WTC11 (cell line): ENCODE data around the gene PGP. TPM values are rescaled to one million over a fixed set of nuclear protein-coding genes. Genes with fewer than 3 reads are reported as not detected.

Experiments
- ATAC-seq: fragments of 200-7000 bp; cut with Tn5 transposase; 2 replicates; pipeline ENCODE4 v1.10.0; 2021; ENCODE audit warnings: mild to moderate bottlenecking, moderate library complexity
- CTCF ChIA-PET: fragments of 300-600 bp; sonication (Branson Sonifier 250); formaldehyde crosslinking; loops from one replicate; lab custom pipeline; 2021; ENCODE audit warnings: antibody characterized with exemption; lab: Charles Lee
- POLR2A ChIA-PET: fragments of 350-600 bp; sonication (Branson Sonifier 250); formaldehyde crosslinking; loops from one replicate; lab custom pipeline; 2021; ENCODE audit warnings: antibody characterized with exemption; lab: Charles Lee
- DNase-seq: peaks from one replicate; pipeline ENCODE4 v3.0.0; 2021; ENCODE audit warnings: low spot score
- H3K27ac Mint-ChIP-seq: 2 replicates; pipeline ENCODE4 v1.8.0; 2021; ENCODE audit warnings: mixed read lengths
- H3K27me3 Mint-ChIP-seq: 2 replicates; pipeline ENCODE4 v1.8.0; 2021; ENCODE audit warnings: low read depth, mild to moderate bottlenecking, moderate library complexity, mixed read lengths
- H3K36me3 Mint-ChIP-seq: 2 replicates; pipeline ENCODE4 v1.8.0; 2021; ENCODE audit warnings: mixed read lengths
- H3K4me1 Mint-ChIP-seq: 2 replicates; pipeline ENCODE4 v1.8.0; 2022; ENCODE audit warnings: mixed read lengths
- H3K4me3 Mint-ChIP-seq: 2 replicates; pipeline ENCODE4 v1.8.0; 2021; ENCODE audit warnings: mild to moderate bottlenecking, moderate library complexity, mixed read lengths
- H3K9me3 Mint-ChIP-seq: 2 replicates; pipeline ENCODE4 v1.8.0; 2021; ENCODE audit warnings: mixed read lengths
- CBFB ChIP-seq: sonication (generic); formaldehyde crosslinking; IDR thresholded peaks from 2 replicates; pipeline ENCODE4 v1.8.1; 2022; ENCODE audit warnings: mild to moderate bottlenecking, low read depth, missing genetic modification reagents
- ERG ChIP-seq: fragments of 250-450 bp; sonication (Bioruptor Pico); IDR thresholded peaks from 2 replicates; pipeline ENCODE4 v1.8.0; 2021; ENCODE audit warnings: mild to moderate bottlenecking
- FOXP4 ChIP-seq: sonication (generic); formaldehyde crosslinking; IDR thresholded peaks from 2 replicates; pipeline ENCODE4 v1.8.0; 2022; ENCODE audit warnings: mild to moderate bottlenecking, missing genetic modification reagents
- IRF1 ChIP-seq: sonication (generic); formaldehyde crosslinking; IDR thresholded peaks from 2 replicates; pipeline ENCODE4 v1.8.0; 2023; ENCODE audit warnings: missing genetic modification reagents
- JAZF1 ChIP-seq: fragments of 250-450 bp; sonication (Bioruptor Pico); IDR thresholded peaks from 2 replicates; pipeline ENCODE4 v1.9.0; 2021; ENCODE audit warnings: moderate library complexity, mild to moderate bottlenecking, inconsistent platforms
- NFE2L1 ChIP-seq: sonication (generic); formaldehyde crosslinking; IDR thresholded peaks from 2 replicates; pipeline ENCODE4 v1.8.1; 2023; ENCODE audit warnings: missing genetic modification reagents
- USF1 ChIP-seq: sonication (generic); formaldehyde crosslinking; IDR thresholded peaks from 2 replicates; pipeline ENCODE4 v1.8.0; 2022; ENCODE audit warnings: mild to moderate bottlenecking, missing genetic modification reagents
- USF2 ChIP-seq: sonication (generic); formaldehyde crosslinking; IDR thresholded peaks from 2 replicates; pipeline ENCODE4 v1.8.1; 2023; ENCODE audit warnings: mild to moderate bottlenecking, missing genetic modification reagents, moderate library complexity
- total RNA-seq: library from RNA; stranded (reverse); gene quantifications from 3 replicates; pipeline ENCODE4 v1.2.3, GENCODE V29; 2021

The PGP gene
- total RNA-seq, 1 experiment from 2014 or later, result 39.5 TPM

GRCh38 chr16:2238838-2239675, 24.4 kb upstream of the PGP start:
- TF ChIP-seq ERG (CRISPR knock-in tag) (0 out of 2 replicates have a peak, but pooled peaks have one; percentile 33), NFE2L1 (CRISPR knock-in tag) (no peak)
- Mint-ChIP-seq H3K4me3 (no peak overlapping the region), H3K4me1 (no peaks in the 10 kb centered on the region), H3K36me3 (peaks cover 15% of the 10 kb centered on the region), H3K9me3 (no peaks in the 10 kb centered on the region), H3K27ac (0 out of 2 replicates have a peak overlapping the region, but pooled peaks have one; percentile 32), H3K27me3 (peaks cover 16% of the 10 kb centered on the region)
- ChIA-PET POLR2A (interaction anchor here (1.0 to 4.1 kb wide), 2 partner anchors 13 to 84 kb away, joined by 3 to 28 read pairs; partner anchors contain the start of genes ECI1 and TRAF7), CTCF (interaction anchor here (0.5 to 4.5 kb wide), 8 partner anchors 8 to 262 kb away, joined by 3 to 51 read pairs (median 4); partner anchors contain the start of genes CASKIN1 and ECI1)
- DNase-seq (peak; percentile 38), ATAC-seq (peak; percentile 14)

GRCh38 chr16:2238150-2238837, 23.7 kb upstream of the PGP start:
- ATAC-seq, result peak; percentile 2; the same call in 1 of the 2 replicates

More at GRCh38 chr16:2238150-2238837, 23.7 kb upstream of the PGP start:
- Mint-ChIP-seq H3K27ac (no peak overlapping the region), H3K4me1 (no peaks in the 10 kb centered on the region), H3K36me3 (peaks cover 11% of the 10 kb centered on the region), H3K27me3 (peaks cover 16% of the 10 kb centered on the region), H3K4me3 (peak overlapping the region; percentile 24; the same call in 1 of the 2 replicates), H3K9me3 (no peaks in the 10 kb centered on the region)
- TF ChIP-seq USF2 (CRISPR knock-in tag), result peak; percentile 81
- TF ChIP-seq JAZF1, result no peak
- 0 out of 2 replicates have a peak, but pooled peaks have one; percentile 31 for TF ChIP-seq FOXP4 (CRISPR knock-in tag)
- TF ChIP-seq USF1 (CRISPR knock-in tag), result peak; percentile 78
- TF ChIP-seq IRF1, result no peak
- 0 out of 2 replicates have a peak, but pooled peaks have one; percentile 66 for TF ChIP-seq CBFB (CRISPR knock-in tag)
- ChIA-PET CTCF (interaction anchor here (0.6 to 4.5 kb wide), 7 partner anchors 9 to 263 kb away, joined by 3 to 51 read pairs (median 4); partner anchors contain the start of genes CASKIN1 and ECI1), POLR2A (interaction anchor here (0.5 to 4.1 kb wide), 5 partner anchors 13 to 86 kb away, joined by 3 to 28 read pairs (median 3); partner anchors contain the start of genes ECI1 and TRAF7)
- DNase-seq, result no peak
